Fibroblast of lung (primary cell): ENCODE measurements around the gene IP6K3. TPM values are rescaled to one million over a fixed set of nuclear protein-coding genes. Genes with fewer than 3 reads are reported as not detected.

ENCODE experiments used
- DNase-seq, 2 donors: peaks; one replicate each; pipeline versions ENCODE4 v3.0.0 to v3.0.0-alpha.2; 2010; ENCODE audit warnings: low read depth in 2 of 2
- H2AFZ ChIP-seq: 2 replicates; pipeline ENCODE4 v1.5.1; 2012; ENCODE audit warnings: low read length, control low read depth, inconsistent platforms
- H3K27ac ChIP-seq: 2 replicates; pipeline ENCODE4 v1.5.1; 2011; ENCODE audit warnings: low read length, control low read depth; ENCODE audit not compliant: insufficient read depth
- H3K27me3 ChIP-seq: 2 replicates; pipeline ENCODE4 v1.5.1; 2011; ENCODE audit warnings: mild to moderate bottlenecking, low read length; ENCODE audit not compliant: control insufficient read depth, insufficient read depth
- H3K36me3 ChIP-seq: 2 replicates; pipeline ENCODE4 v1.5.1; 2011; ENCODE audit warnings: low read length; ENCODE audit not compliant: control insufficient read depth, insufficient read depth
- H3K4me1 ChIP-seq: 2 replicates; pipeline ENCODE4 v1.5.1; 2011; ENCODE audit warnings: low read length; ENCODE audit not compliant: control insufficient read depth, insufficient read depth; ENCODE audit errors: extremely low read depth
- H3K4me2 ChIP-seq: 2 replicates; pipeline ENCODE4 v1.5.1; 2011; ENCODE audit warnings: low read length, control low read depth; ENCODE audit not compliant: insufficient read depth; ENCODE audit errors: extremely low read depth
- H3K4me3 ChIP-seq, 4 experiments: fragments of 200-600 bp in 1 of 4; sonication (generic) in 1 of 4; replicated peaks in 1 of 4; 2 replicates each; pipeline ENCODE4 v1.5.1; 2011 to 2016; ENCODE audit warnings: low read length in 4 of 4, low read depth in 3 of 4, mild to moderate bottlenecking in 3 of 4, control low read depth in 2 of 4, inconsistent platforms in 1 of 4, mixed read lengths in 1 of 4; ENCODE audit not compliant: insufficient read depth in 1 of 4; ENCODE audit errors: control extremely low read depth in 1 of 4
- H3K79me2 ChIP-seq: 2 replicates; pipeline ENCODE4 v1.5.1; 2012; ENCODE audit warnings: mild to moderate bottlenecking, low read length, inconsistent platforms; ENCODE audit not compliant: control insufficient read depth, insufficient read depth
- H3K9ac ChIP-seq: 2 replicates; pipeline ENCODE4 v1.5.1; 2011; ENCODE audit warnings: mild to moderate bottlenecking, low read length, control low read depth; ENCODE audit not compliant: insufficient read depth
- H3K9me3 ChIP-seq: 2 replicates; pipeline ENCODE4 v1.5.1; 2012; ENCODE audit warnings: low read depth, low read length; ENCODE audit not compliant: control insufficient read depth, insufficient read depth
- H4K20me1 ChIP-seq: 2 replicates; pipeline ENCODE4 v1.5.1; 2011; ENCODE audit warnings: low read length; ENCODE audit not compliant: control insufficient read depth, insufficient read depth; ENCODE audit errors: extremely low read depth
- CTCF ChIP-seq, 2 donors: IDR thresholded peaks in 1 of 2; conservative IDR thresholded peaks in 1 of 2; 1 replicate in 1 of 2; 2 replicates in 1 of 2; pipeline ENCODE4 v1.5.1; 2011 to 2012; ENCODE audit warnings: low read length in 2 of 2, control low read depth in 1 of 2, inconsistent platforms in 1 of 2, low read depth in 1 of 2, mild to moderate bottlenecking in 1 of 2
- EZH2 ChIP-seq: IDR thresholded peaks from 2 replicates; pipeline ENCODE4 v1.5.1; 2012; ENCODE audit warnings: low read length, control low read depth, mild to moderate bottlenecking; ENCODE audit errors: missing control alignments
- polyA plus RNA-seq, 2 donors: library from polyadenylated mRNA; depleted of rRNA in 1 of 2; stranded (reverse) in 1 of 2; unstranded in 1 of 2; fragments of >200 nt; gene quantifications; 2 replicates each; pipeline ENCODE4 v1.2.1, GENCODE V29; 2011 to 2012; ENCODE audit warnings: missing spikeins in 1 of 2
- total RNA-seq: library from RNA; depleted of rRNA; stranded (reverse); fragments of >200 nt; gene quantifications from 2 replicates; pipeline ENCODE4 v1.2.1, GENCODE V29; 2014

The IP6K3 gene
- total and polyA plus RNA-seq, 2 donors (not counting 1 experiment from before 2014, with no cell fraction given): 0.84 to 5.4 TPM

GRCh38 chr6:33789550-33789895, 42.8 kb upstream of the IP6K3 start:
- H3K79me2 ChIP-seq: peaks cover 36% of the 10 kb centered on the region
- peaks cover 8% of the 10 kb centered on the region for H3K4me1 ChIP-seq
- peaks cover 9% of the 10 kb centered on the region for H3K27me3 ChIP-seq
- H2AFZ ChIP-seq: peak overlapping the region; percentile 41
- H4K20me1 ChIP-seq: no peaks in the 10 kb centered on the region
- H3K4me2 ChIP-seq: peak overlapping the region; percentile 80
- peak overlapping the region; percentile 89 for H3K27ac ChIP-seq
- H3K9ac ChIP-seq: no peak overlapping the region
- peaks cover 2% of the 10 kb centered on the region for H3K36me3 ChIP-seq
- peak overlapping the region; percentile 1 to 72 (median 62) for H3K4me3 ChIP-seq
- no peak for DNase-seq
- TF ChIP-seq EZH2: no peak
- no peak for TF ChIP-seq CTCF (conservative IDR thresholded peaks at IDR 0.05 in 1 of 2, IDR thresholded peaks at IDR 0.05 in 1 of 2; ENCODE audit: low read depth in 1 of 2, low read length in 2 of 2)
- H3K9me3 ChIP-seq: no peaks in the 10 kb centered on the region

GRCh38 chr6:33788694-33789549, 42.2 kb upstream of the IP6K3 start, which contains the start of gene LEMD2:
LEMD2 (minus strand) TSS chr6:33789130; CDS start chr6:33789116, 14 bp downstream.
- Histone ChIP-seq H2AFZ (peak within 1 kb of the TSS; percentile 41), H4K20me1 (no peaks in the 10 kb centered on the region), H3K4me2 (peak within 1 kb of the TSS; percentile 97), H3K9me3 (no peaks in the 10 kb centered on the region), H3K27ac (peak within 1 kb of the TSS; percentile 89), H3K4me3 (peak within 1 kb of the TSS; percentile 64 to 87 (median 70)), H3K79me2 (peaks cover 40% of the 10 kb centered on the region), H3K36me3 (peaks cover 6% of the 10 kb centered on the region), H3K27me3 (peaks cover 9% of the 10 kb centered on the region), H3K4me1 (peaks cover 8% of the 10 kb centered on the region), H3K9ac (peak within 1 kb of the TSS; percentile 97)
- DNase-seq: peak; percentile 92 to 95
- TF ChIP-seq EZH2 (no peak), CTCF (conservative IDR thresholded peaks at IDR 0.05 in 1 of 2, IDR thresholded peaks at IDR 0.05 in 1 of 2; ENCODE audit: low read depth in 1 of 2, low read length in 2 of 2) (no peak)

GRCh38 chr6:33787954-33788693, 41.4 kb upstream of the IP6K3 start:
- Histone ChIP-seq H3K79me2 (peaks cover 42% of the 10 kb centered on the region), H3K4me1 (peaks cover 8% of the 10 kb centered on the region), H3K27ac (peak overlapping the region; percentile 89), H3K9ac (peak overlapping the region; percentile 97), H2AFZ (no peak overlapping the region), H3K27me3 (peaks cover 4% of the 10 kb centered on the region), H3K9me3 (no peaks in the 10 kb centered on the region), H3K4me2 (peak overlapping the region; percentile 97), H4K20me1 (no peaks in the 10 kb centered on the region), H3K36me3 (peaks cover 12% of the 10 kb centered on the region), H3K4me3 (peak overlapping the region; percentile 64 to 87 (median 70))
- DNase-seq: peak; percentile 83 to 86
- TF ChIP-seq CTCF (conservative IDR thresholded peaks at IDR 0.05 in 1 of 2, IDR thresholded peaks at IDR 0.05 in 1 of 2; ENCODE audit: low read depth in 1 of 2, low read length in 2 of 2) (no peak), EZH2 (no peak)
